ENCODE results near the gene ZNF25. TPM values are rescaled to one million over a fixed set of nuclear protein-coding genes. Genes with fewer than 3 reads are reported as not detected.
"Not testable (repeated sequence)": the region's sequence is repeated elsewhere in the genome, so short reads cannot be mapped to it uniquely, and the experiment has no call there.

ZNF25 gene
- total RNA-seq, 1 experiment from 2014 or later: 2.6 TPM

DNA sequence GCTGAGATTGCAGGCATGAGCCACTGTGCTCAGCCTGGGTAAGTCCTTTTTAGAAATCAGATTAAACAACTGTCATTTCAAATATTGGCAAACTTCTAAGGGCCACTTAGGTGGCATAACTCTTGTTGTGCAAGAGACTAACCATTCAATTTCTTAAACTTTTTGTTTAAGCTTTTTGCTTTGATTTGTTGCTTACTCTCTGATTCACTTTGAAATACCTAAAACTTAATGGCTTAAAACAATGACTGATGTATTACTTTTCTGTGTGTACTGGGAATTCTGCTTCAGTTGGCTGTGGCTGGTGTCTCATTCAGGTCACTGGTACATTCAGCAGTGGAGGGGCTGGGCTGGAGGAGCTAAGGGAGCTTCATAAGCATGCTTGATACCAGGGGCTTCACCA lies 28.9 kb downstream of the ZNF25 start:
- DNase-seq (ENCODE audit: low spot score): no peak

DNA sequence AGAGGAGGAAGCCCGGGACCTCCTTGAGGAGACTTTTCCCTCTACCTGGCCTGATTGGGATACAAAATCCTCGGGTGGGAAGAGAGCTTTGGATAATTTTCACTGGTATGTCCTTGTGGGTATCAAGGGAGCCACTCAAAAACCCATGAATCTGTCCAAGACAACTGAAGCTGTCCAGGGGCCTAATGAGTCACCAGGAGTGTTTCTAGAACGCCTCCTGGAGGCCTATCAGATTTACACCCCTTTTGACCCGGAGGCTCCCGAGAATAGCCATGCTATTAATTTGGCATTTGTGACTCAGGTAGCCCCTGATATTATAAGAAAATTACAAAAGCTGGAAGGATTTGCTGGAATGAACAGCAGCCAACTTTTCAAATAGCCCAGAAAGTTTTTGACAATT lies 38.6 kb downstream of the ZNF25 start:
- no peak for DNase-seq (ENCODE audit: low spot score)

DNA sequence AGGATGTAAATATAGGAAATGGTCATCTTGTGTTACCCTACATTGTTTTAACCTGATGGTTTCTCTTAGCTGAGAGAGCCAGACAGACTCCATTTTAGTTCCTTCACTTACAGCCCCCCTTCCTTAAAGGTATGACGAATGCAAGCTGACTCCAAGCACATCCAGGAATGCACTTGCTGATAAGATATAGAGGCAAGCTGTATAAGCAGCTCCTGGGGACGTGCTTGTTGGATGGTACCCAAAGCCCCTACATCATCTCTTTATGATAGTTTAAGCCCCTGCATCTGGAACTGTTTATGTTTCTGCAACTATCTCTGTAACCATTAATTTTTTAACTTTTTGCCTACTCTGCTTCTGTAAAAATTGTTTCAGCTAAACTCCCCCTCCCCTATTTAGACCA lies 41.7 kb downstream of the ZNF25 start:
- DNase-seq (ENCODE audit: low spot score): no peak

DNA sequence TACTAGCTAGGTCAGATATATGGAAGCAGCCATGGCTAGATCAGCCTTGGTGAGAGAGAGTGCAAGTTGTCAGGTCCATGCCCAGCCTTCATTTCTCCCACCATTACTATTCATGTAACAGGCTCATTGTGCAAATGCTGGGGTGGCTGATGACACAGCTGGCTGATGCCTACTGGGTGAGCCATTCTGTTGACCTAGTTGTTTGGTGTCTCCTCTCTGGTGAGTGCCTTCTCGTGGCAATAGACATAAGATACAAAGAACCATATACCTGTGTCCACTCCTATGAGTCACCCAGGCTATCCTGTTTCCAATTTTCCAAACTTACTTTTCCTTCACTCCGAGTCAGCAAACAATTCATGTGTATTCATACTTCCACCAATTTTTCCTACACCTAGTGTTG lies 46.0 kb downstream of the ZNF25 start:
- no peak for DNase-seq (ENCODE audit: low spot score)

DNA sequence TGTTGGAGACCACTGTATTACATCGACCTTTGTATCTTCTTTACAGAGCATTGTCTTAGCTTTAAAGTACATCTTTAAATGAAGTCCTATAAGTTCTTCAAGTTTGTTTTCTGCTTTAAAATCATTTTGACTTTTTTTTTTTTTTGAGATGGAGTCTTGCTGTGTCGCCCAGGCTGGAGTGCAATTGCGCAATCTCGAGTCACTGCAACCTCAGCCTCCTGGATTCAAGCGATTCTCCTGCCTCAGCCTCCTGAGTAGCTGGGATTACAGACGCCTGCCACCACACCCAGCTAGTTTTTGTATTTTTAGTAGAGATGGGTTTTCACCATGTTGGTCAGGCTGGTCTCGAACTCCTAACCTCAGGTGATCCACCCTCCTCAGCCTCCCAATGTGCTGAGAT lies 68.3 kb downstream of the ZNF25 start:
- not testable (repeated sequence) for DNase-seq (ENCODE audit: low spot score)

DNA sequence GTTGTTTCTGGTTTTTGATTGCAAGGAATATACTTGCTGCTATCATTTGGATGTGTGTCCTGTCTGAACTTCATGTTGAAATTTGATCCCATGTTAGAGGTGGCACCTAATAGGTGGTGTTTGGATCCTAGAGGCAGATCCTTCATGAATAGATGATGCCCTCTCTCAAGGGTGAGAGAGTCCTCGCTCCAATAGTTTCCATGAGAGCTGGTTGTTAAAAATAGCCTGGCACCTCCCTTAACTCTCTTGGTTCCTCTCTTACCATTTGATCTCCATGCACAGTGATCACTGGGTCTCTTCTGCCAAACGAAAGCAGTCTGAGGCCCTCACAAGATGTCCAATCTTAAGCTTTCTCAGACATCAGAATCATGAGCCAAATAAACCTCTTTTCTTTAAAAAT lies 70.1 kb downstream of the ZNF25 start:
- no peak for DNase-seq (ENCODE audit: low spot score)

Other genes with a start within 250 kb of the ZNF25 start
- gene ZNF248, start 119.0 kb downstream of the ZNF25 start, total RNA-seq (2014; rRNA removed; shearing (Covaris generic)): 2.3 and 3.3 TPM in 2 replicates
- 14.4 and 15.5 TPM in 2 replicates for gene ZNF33A, start 34.0 kb upstream of the ZNF25 start, total RNA-seq (2014; rRNA removed; shearing (Covaris generic))
- 0.25 and 0.97 TPM in 2 replicates for gene ZNF37A, start 117.7 kb upstream of the ZNF25 start, total RNA-seq (2014; rRNA removed; shearing (Covaris generic))